IMR-90 (cell line): ENCODE measurements around the gene ASS1. TPM values are rescaled to one million over a fixed set of nuclear protein-coding genes. Genes with fewer than 3 reads are reported as not detected.

Source experiments
- ATAC-seq: fragments of 200-7000 bp; cut with Tn5 transposase; 2 replicates; pipeline ENCODE4 v1.9.1; 2020; ENCODE audit warnings: low read depth, mild to moderate bottlenecking, moderate library complexity
- BruUV-seq: library from RNA; stranded (reverse); fragments of 400-500 nt; replicated peaks from 2 replicates; lab custom pipeline; 2021; lab: Mats Ljungman, UMichigan
- CTCF ChIA-PET: fragments of 300-600 bp; formaldehyde crosslinking; extraction: SDS; loops from one replicate; lab custom pipeline; 2021; ENCODE audit warnings: antibody characterized with exemption; lab: Yijun Ruan, JAX
- POLR2A ChIA-PET: fragments of 300-600 bp; sonication (Branson Sonifier 250); formaldehyde crosslinking; loops from one replicate; lab custom pipeline; 2022; ENCODE audit warnings: antibody characterized with exemption; ENCODE audit not compliant: unreplicated experiment; lab: Charles Lee
- DNase-seq: peaks from one replicate; pipeline ENCODE4 v3.0.0; 2013
- H2AFZ ChIP-seq: replicated peaks from 2 replicates; pipeline ENCODE3; 2013; ENCODE audit warnings: low read length, mild to moderate bottlenecking; ENCODE audit not compliant: poor library complexity
- H2AK5ac ChIP-seq: 2 replicates; pipeline ENCODE4 v1.6.1; 2013; ENCODE audit warnings: low read depth, low read length, inconsistent platforms
- H2AK9ac ChIP-seq: replicated peaks from 2 replicates; pipeline ENCODE3; 2013; ENCODE audit warnings: mild to moderate bottlenecking, low read depth, low read length, moderate library complexity; ENCODE audit not compliant: poor library complexity
- H2BK120ac ChIP-seq: 2 replicates; pipeline ENCODE4 v1.6.1; 2013; ENCODE audit warnings: low read depth, low read length, inconsistent platforms
- H2BK15ac ChIP-seq: 3 replicates; pipeline ENCODE4 v1.6.1; 2013; ENCODE audit warnings: low read depth, low read length, inconsistent platforms
- H2BK20ac ChIP-seq: 2 replicates; pipeline ENCODE4 v1.6.1; 2013; ENCODE audit warnings: low read depth, mild to moderate bottlenecking, inconsistent platforms, low read length, moderate library complexity
- H2BK5ac ChIP-seq: 2 replicates; pipeline ENCODE4 v1.6.1; 2013; ENCODE audit warnings: mild to moderate bottlenecking, low read depth, low read length, inconsistent platforms; ENCODE audit not compliant: poor library complexity, severe bottlenecking
- H3K14ac ChIP-seq: replicated peaks from 2 replicates; pipeline ENCODE4 v1.6.1; 2013; ENCODE audit warnings: low read depth, low read length, inconsistent platforms
- H3K18ac ChIP-seq: 2 replicates; pipeline ENCODE4 v1.6.1; 2013; ENCODE audit warnings: low read depth, low read length, control low read depth
- H3K23ac ChIP-seq: 2 replicates; pipeline ENCODE4 v1.6.1; 2013; ENCODE audit warnings: low read depth, low read length, inconsistent platforms
- H3K27ac ChIP-seq: 2 replicates; pipeline ENCODE4 v1.5.1; 2013; ENCODE audit warnings: mild to moderate bottlenecking, control low read depth, low read length; ENCODE audit not compliant: insufficient read depth
- H3K27me3 ChIP-seq: 2 replicates; pipeline ENCODE4 v1.6.1; 2013; ENCODE audit warnings: low read length; ENCODE audit not compliant: control insufficient read depth, insufficient read depth
- H3K36me3 ChIP-seq: 2 replicates; pipeline ENCODE4 v1.6.1; 2013; ENCODE audit warnings: low read length, mixed read lengths; ENCODE audit not compliant: control insufficient read depth, insufficient read depth
- H3K4ac ChIP-seq: 2 replicates; pipeline ENCODE4 v1.6.1; 2013; ENCODE audit warnings: low read depth, low read length, inconsistent platforms
- H3K4me1 ChIP-seq: 2 replicates; pipeline ENCODE4 v1.6.1; 2013; ENCODE audit warnings: low read length, mixed read lengths; ENCODE audit not compliant: control insufficient read depth, insufficient read depth
- H3K4me2 ChIP-seq: 2 replicates; pipeline ENCODE4 v1.6.1; 2013; ENCODE audit warnings: low read depth, mild to moderate bottlenecking, control low read depth, low read length, moderate library complexity
- H3K4me3 ChIP-seq: 2 replicates; pipeline ENCODE4 v1.5.1; 2013; ENCODE audit warnings: low read depth, mild to moderate bottlenecking, control low read depth, low read length, moderate library complexity; ENCODE audit not compliant: insufficient read depth
- H3K56ac ChIP-seq: 2 replicates; pipeline ENCODE4 v1.6.1; 2013; ENCODE audit warnings: low read length, inconsistent platforms; ENCODE audit not compliant: insufficient read depth; ENCODE audit errors: extremely low read depth
- H3K79me1 ChIP-seq, 2 experiments: 2 replicates each; pipeline ENCODE4 v1.6.1; 2013; ENCODE audit warnings: low read length in 2 of 2, inconsistent platforms in 1 of 2, low read depth in 1 of 2
- H3K9ac ChIP-seq: 2 replicates; pipeline ENCODE4 v1.6.1; 2013; ENCODE audit warnings: low read depth, low read length, control low read depth
- H3K9me1 ChIP-seq: 2 replicates; pipeline ENCODE4 v1.6.1; 2013; ENCODE audit warnings: low read length, inconsistent platforms; ENCODE audit not compliant: insufficient read depth
- H3K9me3 ChIP-seq: 2 replicates; pipeline ENCODE4 v1.6.1; 2013; ENCODE audit warnings: low read length; ENCODE audit not compliant: control insufficient read depth, insufficient read depth
- H4K20me1 ChIP-seq: 2 replicates; pipeline ENCODE4 v1.6.1; 2013; ENCODE audit warnings: low read length, inconsistent platforms; ENCODE audit not compliant: insufficient read depth
- H4K5ac ChIP-seq: 2 replicates; pipeline ENCODE4 v1.6.1; 2013; ENCODE audit warnings: mild to moderate bottlenecking, low read depth, low read length, control low read depth
- H4K8ac ChIP-seq, 2 experiments: 2 replicates each; pipeline ENCODE4 v1.6.1; 2013; ENCODE audit warnings: low read depth in 2 of 2, low read length in 2 of 2, control low read depth in 1 of 2, inconsistent platforms in 1 of 2
- H4K91ac ChIP-seq: 2 replicates; pipeline ENCODE4 v1.6.1; 2013; ENCODE audit warnings: low read depth, low read length, inconsistent platforms; ENCODE audit not compliant: insufficient read depth
- BHLHE40 ChIP-seq: fragments of 150-350 bp; IDR thresholded peaks from 2 replicates; pipeline ENCODE4 v1.6.1; 2016; ENCODE audit warnings: mild to moderate bottlenecking, low read depth, low read length
- CEBPB ChIP-seq: IDR thresholded peaks from 2 replicates; pipeline ENCODE4 v1.6.1; 2012; ENCODE audit warnings: low read depth, low read length, improper control_type of control experiment
- ELK1 ChIP-seq: fragments of 150-350 bp; IDR thresholded peaks from 2 replicates; pipeline ENCODE4 v1.6.1; 2016; ENCODE audit warnings: low read depth, mild to moderate bottlenecking, low read length, moderate library complexity, borderline replicate concordance
- MAZ ChIP-seq: IDR thresholded peaks from 2 replicates; pipeline ENCODE4 v1.6.1; 2012; ENCODE audit warnings: low read depth, mild to moderate bottlenecking, low read length, improper control_type of control experiment, moderate library complexity, borderline replicate concordance
- POLR2A ChIP-seq: IDR thresholded peaks from 2 replicates; pipeline ENCODE4 v1.6.1; 2012; ENCODE audit warnings: mild to moderate bottlenecking, low read depth, low read length
- RAD21 ChIP-seq: IDR thresholded peaks from 2 replicates; pipeline ENCODE4 v1.6.1; 2012; ENCODE audit warnings: low read length, improper control_type of control experiment
- RFX5 ChIP-seq: IDR thresholded peaks from 2 replicates; pipeline ENCODE4 v1.8.0; 2012; ENCODE audit warnings: low read depth, mild to moderate bottlenecking, low read length, moderate library complexity
- USF2 ChIP-seq: fragments of 150-350 bp; IDR thresholded peaks from 2 replicates; pipeline ENCODE4 v1.6.1; 2017; ENCODE audit warnings: mild to moderate bottlenecking, antibody characterized with exemption, low read length, low read depth
- WGBS, 2 experiments: methylation state at CpG; one replicate each; pipeline versions ENCODE4 v1.1.5 to v1.1.7; 2013; ENCODE audit warnings: missing lambda C conversion rate in 2 of 2; ENCODE audit not compliant: insufficient read length in 1 of 2; ENCODE audit errors: extremely low coverage in 2 of 2; 5-methylcytosine and 5-hydroxymethylcytosine counted together
- dilution Hi-C: fragments of 300-500 bp; cut with HindIII; formaldehyde crosslinking; loops from one replicate; pipeline ENCODE4 v1.14.3; 2018; ENCODE audit warnings: low sequenced_read_pairs; ENCODE audit not compliant: unreplicated experiment
- in situ Hi-C: fragments of 300-500 bp; cut with MboI; formaldehyde crosslinking; loops from 3 replicates; pipeline ENCODE4 v1.14.3; 2019; ENCODE audit warnings: low sequenced_read_pairs, inconsistent platforms, mixed read lengths
- intact Hi-C: fragments of 100-400 bp; cut with micrococcal nuclease; formaldehyde crosslinking; loops from 2 replicates; pipeline ENCODE4 v1.10.0; 2022
- polyA plus RNA-seq, 3 experiments: library from polyadenylated mRNA; depleted of rRNA; stranded (reverse); fragments of >200 nt; gene quantifications; 2 replicates each; pipeline ENCODE4 v1.2.3, GENCODE V29; 2012; ENCODE audit warnings: low replicate concordance in 1 of 3
- total RNA-seq: library from RNA; depleted of rRNA; stranded (reverse); fragments of >200 nt; gene quantifications from 2 replicates; pipeline ENCODE4 v1.2.3, GENCODE V29; 2012

The ASS1 gene
- total and polyA plus RNA-seq, 2 of the 4 experiments (the other 2 are of a cell fraction): 39.6 to 41.9 TPM

- TF ChIP-seq USF2: peak; percentile 2; the same call in 1 of the 2 replicates
- TF ChIP-seq ELK1: no peak
- TF ChIP-seq CEBPB: peak; percentile 95
- 0 out of 2 replicates have a peak, but pooled peaks have one; percentile 14 for TF ChIP-seq BHLHE40
- peak; percentile 21; the same call in 1 of the 2 replicates for TF ChIP-seq RFX5
- peak; percentile 63 for TF ChIP-seq MAZ
- TF ChIP-seq RAD21: no peak
- no peak for TF ChIP-seq POLR2A
- Histone ChIP-seq H3K23ac (no peak overlapping the region), H4K91ac (peak overlapping the region; percentile 62), H2AK9ac (peak overlapping the region; percentile 75), H3K9me1 (peaks cover 15% of the 10 kb centered on the region), H4K5ac (peak overlapping the region; percentile 83; the same call in 1 of the 2 replicates), H2AFZ (peak overlapping the region; percentile 70), H3K27ac (peak overlapping the region; percentile 81), H3K9me3 (no peaks in the 10 kb centered on the region; the same call in 1 of the 2 replicates), H3K36me3 (no peaks in the 10 kb centered on the region), H3K27me3 (peaks cover 6% of the 10 kb centered on the region; the same call in 1 of the 2 replicates), H4K8ac (peak overlapping the region in 1 of 2 experiments; percentile 34; a peak in 2 of 4 replicates), H2BK15ac (no peak overlapping the region), H2BK120ac (peak overlapping the region; percentile 87), H3K9ac (peak overlapping the region; percentile 41; the same call in 1 of the 2 replicates), H3K4me3 (no peak overlapping the region), H2AK5ac (no peak overlapping the region), H3K18ac (peak overlapping the region; percentile 55; the same call in 1 of the 2 replicates), H2BK5ac (peak overlapping the region; percentile 9), H2BK20ac (peak overlapping the region; percentile 27; the same call in 1 of the 2 replicates), H4K20me1 (no peaks in the 10 kb centered on the region), H3K14ac (peak overlapping the region; percentile 3; the same call in 1 of the 2 replicates), H3K4me2 (peak overlapping the region; percentile 58; the same call in 1 of the 2 replicates), H3K4me1 (peaks cover 36% of the 10 kb centered on the region), H3K4ac (peak overlapping the region; percentile 83), H3K56ac (no peak overlapping the region), H3K79me1 (no peaks in the 10 kb centered on the region)
- DNase-seq (peak; percentile 94), ATAC-seq (peak; percentile 73)
- CTCF ChIA-PET: no interaction called here
- in situ Hi-C loops (no loop called here), dilution Hi-C loops (no loop called here), intact Hi-C loops (loop anchor here (2.0 kb wide), 1 partner anchor 339 kb away; no protein-coding TSS in a partner anchor)
- no TSS peak for BruUV-seq
- WGBS, 2 experiments: 25% methylated on average over 3 of the region's 16 CpGs; no CpG with 5 or more reads in 1 of the 2 experiments
- POLR2A ChIA-PET: no interaction called here
These were observed 1.5 kb downstream of the ASS1 start for GRCh38 chr9:130446101-130446861.
